Kidney (tissue), 14 donors: ENCODE data around the gene GPR68. TPM values are rescaled to one million over a fixed set of nuclear protein-coding genes. Genes with fewer than 3 reads are reported as not detected.

ENCODE experiments used
- DNase-seq, 5 donors: peaks; one replicate each; pipeline ENCODE4 v3.0.0-alpha.2; 2013 to 2020
- FAIRE-seq: peaks from 2 replicates; lab custom pipeline; 2012; peaks lifted over from hg19 to GRCh38; lab: Jason Lieb, UNC
- H3K27ac ChIP-seq, 2 donors: one replicate each; pipeline ENCODE4 v1.7.0; 2013; ENCODE audit warnings: low read depth in 2 of 2, low read length in 2 of 2, inconsistent platforms in 1 of 2
- H3K27me3 ChIP-seq: one replicate; pipeline ENCODE4 v1.7.1; 2013; ENCODE audit warnings: low read length, inconsistent platforms; ENCODE audit not compliant: control insufficient read depth, insufficient read depth
- H3K36me3 ChIP-seq, 3 donors: one replicate each; pipeline versions ENCODE4 v1.7.0 to v1.7.1; 2013; ENCODE audit warnings: low read length in 3 of 3, control low read depth in 1 of 3, inconsistent platforms in 1 of 3; ENCODE audit not compliant: insufficient read depth in 3 of 3, control insufficient read depth in 2 of 3
- H3K4me1 ChIP-seq, 3 donors: one replicate each; pipeline versions ENCODE4 v1.7.0 to v1.7.1; 2013; ENCODE audit warnings: low read length in 3 of 3, inconsistent platforms in 1 of 3, low read depth in 1 of 3; ENCODE audit not compliant: control insufficient read depth in 2 of 3, insufficient read depth in 2 of 3
- H3K4me3 ChIP-seq, 3 donors: one replicate each; pipeline versions ENCODE4 v1.7.0 to v1.8.1; 2013; ENCODE audit warnings: low read length in 3 of 3, control low read depth in 1 of 3, inconsistent platforms in 1 of 3
- H3K9ac ChIP-seq, 3 donors: one replicate each; pipeline versions ENCODE4 v1.7.0 to v1.7.1; 2013; ENCODE audit warnings: low read length in 3 of 3, control low read depth in 1 of 3, inconsistent platforms in 1 of 3
- H3K9me3 ChIP-seq, 3 donors: one replicate each; pipeline versions ENCODE4 v1.7.0 to v1.7.1; 2013; ENCODE audit warnings: low read length in 3 of 3, control low read depth in 1 of 3, inconsistent platforms in 1 of 3; ENCODE audit not compliant: control insufficient read depth in 2 of 3, insufficient read depth in 1 of 3
- intact Hi-C: fragments of 100-400 bp; cut with DNase I; formaldehyde crosslinking; loops from one replicate; pipeline ENCODE4 v1.11.1; 2022
- polyA plus RNA-seq: library from polyadenylated mRNA; stranded (reverse); fragments of 350-450 nt; fragmentation: Illumina TruSeq; extraction: RNeasy Lipid Tissue Mini Kit (QIAGEN cat#74804); gene quantifications from one replicate; pipeline ENCODE4 v1.2.3, GENCODE V29; 2014; ENCODE audit warnings: low read depth, low replicate concordance; ENCODE audit not compliant: insufficient read depth
- total RNA-seq: library from RNA; stranded (reverse); fragmentation: NEBNext Ultra II Directional; extraction: Animal tissue kit (Norgen Biotek cat#: 25700); gene quantifications from one replicate; pipeline ENCODE4 v1.2.1, GENCODE V29; 2021
- TF ChIP-seq, protein P1 (sequence below): IDR thresholded peaks from 3 replicates; pipeline ENCODE4 v1.5.1; 2012; ENCODE audit warnings: mild to moderate bottlenecking, moderate library complexity, borderline replicate concordance; ENCODE audit not compliant: insufficient read depth; ENCODE audit errors: extremely low read depth
- donor health status: control.
- donor health status: control.
- donor health status: control.
- donor health status: control.
- donor health status: control.
- donor health status: DM: yes; HTN: yes; CAD: no.
- donor health status: Normal renal cell carcinoma (clear cell type).

The GPR68 gene
- total and polyA plus RNA-seq, 2 donors from 2014 or later, result 0.82 to 1.7 TPM

DNA sequence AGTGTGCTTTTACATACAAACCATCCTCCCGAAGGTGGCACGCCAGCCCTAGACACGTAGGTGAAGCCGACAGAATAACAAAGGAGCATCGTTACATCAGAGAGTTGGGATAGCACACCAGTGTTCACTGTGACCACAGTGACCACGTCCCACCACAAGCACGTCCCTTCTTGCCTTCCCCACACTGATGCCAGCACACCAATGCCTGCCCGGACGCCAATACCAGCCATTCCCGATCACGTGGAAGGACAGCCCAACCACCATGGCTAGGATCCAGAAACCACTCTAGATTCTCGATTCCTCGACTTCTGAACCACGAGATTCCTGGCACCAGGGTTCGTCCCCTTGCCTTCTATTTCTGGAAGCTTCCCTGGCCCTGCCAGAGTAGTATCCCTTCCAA lies 48.0 kb upstream of the GPR68 start:
- Histone ChIP-seq H3K9ac (no peak overlapping the region), H3K36me3 (peaks cover 0 to 16% (median 5%) of the 10 kb centered on the region in 3 donors), H3K4me3 (no peak overlapping the region), H3K27ac (no peak overlapping the region), H3K4me1 (peaks cover 0 to 2% (median 0%) of the 10 kb centered on the region in 3 donors), H3K27me3 (no peaks in the 10 kb centered on the region), H3K9me3 (no peaks in the 10 kb centered on the region)
- intact Hi-C loops, result loop anchor here (10.0 kb wide), 1 partner anchor 388 kb away; no protein-coding TSS in a partner anchor
- no peak for DNase-seq
- TF ChIP-seq, protein P1, sequence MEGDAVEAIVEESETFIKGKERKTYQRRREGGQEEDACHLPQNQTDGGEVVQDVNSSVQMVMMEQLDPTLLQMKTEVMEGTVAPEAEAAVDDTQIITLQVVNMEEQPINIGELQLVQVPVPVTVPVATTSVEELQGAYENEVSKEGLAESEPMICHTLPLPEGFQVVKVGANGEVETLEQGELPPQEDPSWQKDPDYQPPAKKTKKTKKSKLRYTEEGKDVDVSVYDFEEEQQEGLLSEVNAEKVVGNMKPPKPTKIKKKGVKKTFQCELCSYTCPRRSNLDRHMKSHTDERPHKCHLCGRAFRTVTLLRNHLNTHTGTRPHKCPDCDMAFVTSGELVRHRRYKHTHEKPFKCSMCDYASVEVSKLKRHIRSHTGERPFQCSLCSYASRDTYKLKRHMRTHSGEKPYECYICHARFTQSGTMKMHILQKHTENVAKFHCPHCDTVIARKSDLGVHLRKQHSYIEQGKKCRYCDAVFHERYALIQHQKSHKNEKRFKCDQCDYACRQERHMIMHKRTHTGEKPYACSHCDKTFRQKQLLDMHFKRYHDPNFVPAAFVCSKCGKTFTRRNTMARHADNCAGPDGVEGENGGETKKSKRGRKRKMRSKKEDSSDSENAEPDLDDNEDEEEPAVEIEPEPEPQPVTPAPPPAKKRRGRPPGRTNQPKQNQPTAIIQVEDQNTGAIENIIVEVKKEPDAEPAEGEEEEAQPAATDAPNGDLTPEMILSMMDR, result no peak
- no peak for FAIRE-seq

DNA sequence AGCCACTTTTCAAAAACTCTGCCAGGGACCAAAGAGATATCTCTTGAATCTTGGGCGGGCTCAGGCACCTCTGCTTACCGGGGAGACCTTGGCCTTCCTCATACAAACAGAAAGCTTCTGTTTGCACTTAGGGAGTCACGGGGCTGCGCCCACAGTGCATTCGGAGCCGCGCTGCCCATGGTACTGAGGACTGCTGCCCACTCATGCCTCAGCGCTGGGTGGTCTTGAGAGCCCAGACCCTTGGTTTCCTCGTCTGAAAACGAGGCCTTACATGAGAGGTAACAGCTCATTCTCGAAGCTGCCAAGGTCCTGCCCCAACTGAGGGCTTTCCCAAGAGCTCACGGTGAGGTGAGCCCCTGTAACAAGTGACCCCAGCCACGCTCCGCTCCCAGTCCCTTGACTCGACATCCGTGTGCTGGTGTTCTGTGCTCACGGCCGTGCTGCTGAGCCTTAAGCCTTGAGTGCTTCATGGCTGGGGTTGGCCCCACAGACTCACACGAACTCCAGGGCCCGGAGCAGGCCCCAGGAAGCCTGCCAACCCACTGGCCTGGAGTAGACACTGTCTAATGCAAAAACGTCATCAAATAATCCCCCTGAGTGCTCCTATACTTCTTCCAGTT lies 47.4 kb upstream of the GPR68 start:
- H3K4me3 ChIP-seq, result no peak overlapping the region
- H3K9me3 ChIP-seq, result no peaks in the 10 kb centered on the region
- H3K4me1 ChIP-seq, result peaks cover 0 to 2% (median 0%) of the 10 kb centered on the region in 3 donors
- no peaks in the 10 kb centered on the region for H3K27me3 ChIP-seq
- intact Hi-C loops, result loop anchor here (10.0 kb wide), 1 partner anchor 387 kb away; no protein-coding TSS in a partner anchor
- DNase-seq (peak in 1 of 5 donors; percentile 55), FAIRE-seq (no peak)
- H3K27ac ChIP-seq, result no peak overlapping the region
- TF ChIP-seq, protein P1, result no peak
- H3K36me3 ChIP-seq, result peaks cover 0 to 12% (median 3%) of the 10 kb centered on the region in 3 donors
- H3K9ac ChIP-seq, result no peak overlapping the region

DNA sequence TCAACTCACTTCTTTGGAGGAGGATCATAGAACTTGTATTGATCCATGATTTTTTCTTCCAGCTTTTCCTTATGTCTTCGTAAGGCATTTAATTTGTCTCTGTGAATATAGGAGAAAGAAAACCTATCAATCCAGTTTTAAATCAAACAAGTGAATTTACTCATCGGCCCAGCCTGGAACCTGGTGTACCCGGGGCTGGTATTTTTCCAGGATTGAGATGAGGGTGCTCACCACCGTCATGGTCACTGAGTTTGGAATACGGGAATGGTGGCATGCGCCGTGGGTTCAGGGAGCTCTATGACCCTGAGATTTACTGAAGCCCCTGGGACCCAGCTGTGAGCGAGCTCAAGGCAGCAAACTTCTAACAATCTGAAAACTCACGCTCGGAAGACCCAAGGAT lies 46.5 kb upstream of the GPR68 start:
- H3K9ac ChIP-seq, result no peak overlapping the region
- peak in 1 of 5 donors; percentile 3 for DNase-seq
- intact Hi-C loops, result loop anchor here (10.0 kb wide), 1 partner anchor 386 kb away; no protein-coding TSS in a partner anchor
- no peak overlapping the region for H3K4me3 ChIP-seq
- TF ChIP-seq, protein P1, result no peak
- H3K4me1 ChIP-seq, result peaks cover 0 to 2% (median 0%) of the 10 kb centered on the region in 3 donors
- peaks cover 0 to 10% (median 0%) of the 10 kb centered on the region in 3 donors for H3K36me3 ChIP-seq
- no peaks in the 10 kb centered on the region for H3K9me3 ChIP-seq
- FAIRE-seq, result no peak
- no peaks in the 10 kb centered on the region for H3K27me3 ChIP-seq
- H3K27ac ChIP-seq, result no peak overlapping the region
